Neural crest cell (in vitro differentiated cells): Measurements from ENCODE around the gene DRD5. TPM values are rescaled to one million over a fixed set of nuclear protein-coding genes. Genes with fewer than 3 reads are reported as not detected.

ENCODE experiments used
- DNase-seq: peaks from one replicate; pipeline ENCODE4 v3.0.0; 2021; ENCODE audit warnings: low read depth, mixed read lengths, low spot score
- H3K27ac Mint-ChIP-seq: one replicate; pipeline ENCODE4 v1.8.0; 2021; ENCODE audit warnings: mild to moderate bottlenecking, mixed read lengths; ENCODE audit not compliant: unreplicated experiment
- H3K27me3 Mint-ChIP-seq: 2 replicates; pipeline ENCODE4 v1.8.0; 2021; ENCODE audit warnings: low read depth, mild to moderate bottlenecking, mixed read lengths
- H3K36me3 Mint-ChIP-seq: 2 replicates; pipeline ENCODE4 v1.8.0; 2021; ENCODE audit warnings: low read depth, mild to moderate bottlenecking, mixed read lengths
- H3K4me1 Mint-ChIP-seq: 2 replicates; pipeline ENCODE4 v1.8.0; 2021; ENCODE audit warnings: mixed read lengths
- H3K4me3 Mint-ChIP-seq: one replicate; pipeline ENCODE4 v1.8.0; 2021; ENCODE audit warnings: mild to moderate bottlenecking, mixed read lengths
- H3K9me3 Mint-ChIP-seq: 2 replicates; pipeline ENCODE4 v1.8.0; 2021; ENCODE audit warnings: mixed read lengths
- CTCF ChIP-seq: fragments of 200-600 bp; sonication (generic); conservative IDR thresholded peaks from 2 replicates; pipeline ENCODE4 v1.5.0; 2021; ENCODE audit warnings: antibody characterized with exemption, mild to moderate bottlenecking
- total RNA-seq: library from RNA; stranded (reverse); gene quantifications from 2 replicates; pipeline ENCODE4 v1.2.1, GENCODE V29; 2021

Gene DRD5
- total RNA-seq, 1 donor from 2014 or later = not detected

GRCh38 chr4:9820343-9820742 lies 38.9 kb downstream of the DRD5 start:
- Mint-ChIP-seq H3K4me1 (no peaks in the 10 kb centered on the region), H3K27me3 (peaks cover 16% of the 10 kb centered on the region), H3K27ac (no peak overlapping the region), H3K9me3 (peaks cover 5% of the 10 kb centered on the region), H3K36me3 (no peaks in the 10 kb centered on the region), H3K4me3 (no peak overlapping the region)
- TF ChIP-seq CTCF = no peak
- no peak for DNase-seq

GRCh38 chr4:9825049-9825448 lies 43.6 kb downstream of the DRD5 start:
- no peaks in the 10 kb centered on the region for H3K4me1 Mint-ChIP-seq
- H3K36me3 Mint-ChIP-seq = no peaks in the 10 kb centered on the region
- no peak overlapping the region for H3K4me3 Mint-ChIP-seq
- no peak for DNase-seq
- TF ChIP-seq CTCF = no peak
- peaks cover 19% of the 10 kb centered on the region for H3K27me3 Mint-ChIP-seq
- no peak overlapping the region for H3K27ac Mint-ChIP-seq
- no peaks in the 10 kb centered on the region for H3K9me3 Mint-ChIP-seq

GRCh38 chr4:9826551-9826950 lies 45.1 kb downstream of the DRD5 start:
- no peaks in the 10 kb centered on the region for H3K9me3 Mint-ChIP-seq
- H3K27me3 Mint-ChIP-seq = peaks cover 13% of the 10 kb centered on the region
- H3K27ac Mint-ChIP-seq = no peak overlapping the region
- DNase-seq = no peak
- no peaks in the 10 kb centered on the region for H3K4me1 Mint-ChIP-seq
- no peaks in the 10 kb centered on the region for H3K36me3 Mint-ChIP-seq
- no peak overlapping the region for H3K4me3 Mint-ChIP-seq
- no peak for TF ChIP-seq CTCF

GRCh38 chr4:9832640-9833039 lies 51.2 kb downstream of the DRD5 start:
- TF ChIP-seq CTCF = no peak

GRCh38 chr4:9833421-9833820 lies 52.0 kb downstream of the DRD5 start:
- Mint-ChIP-seq H3K27ac (no peak overlapping the region), H3K9me3 (no peaks in the 10 kb centered on the region), H3K27me3 (peaks cover 16% of the 10 kb centered on the region), H3K4me1 (no peaks in the 10 kb centered on the region), H3K4me3 (no peak overlapping the region), H3K36me3 (no peaks in the 10 kb centered on the region)
- TF ChIP-seq CTCF = no peak
- no peak for DNase-seq

More at GRCh38 chr4:9832640-9833039, 51.2 kb downstream of the DRD5 start:
- Mint-ChIP-seq H3K36me3 (no peaks in the 10 kb centered on the region), H3K27me3 (peaks cover 12% of the 10 kb centered on the region), H3K9me3 (no peaks in the 10 kb centered on the region), H3K4me1 (no peaks in the 10 kb centered on the region), H3K4me3 (no peak overlapping the region), H3K27ac (no peak overlapping the region)
- no peak for DNase-seq

Other genes starting within 250 kb of the DRD5 start
- 0.26 TPM in 1 of 2 replicates, not detected in the other for gene SLC2A9, start 239.9 kb downstream of the DRD5 start, total RNA-seq